ENCODE measurements around the gene UPF2.
"Not testable (repeated sequence)": the region's sequence is repeated elsewhere in the genome, so short reads cannot be mapped to it uniquely, and the experiment has no call there.

UPF2 gene, protein sequence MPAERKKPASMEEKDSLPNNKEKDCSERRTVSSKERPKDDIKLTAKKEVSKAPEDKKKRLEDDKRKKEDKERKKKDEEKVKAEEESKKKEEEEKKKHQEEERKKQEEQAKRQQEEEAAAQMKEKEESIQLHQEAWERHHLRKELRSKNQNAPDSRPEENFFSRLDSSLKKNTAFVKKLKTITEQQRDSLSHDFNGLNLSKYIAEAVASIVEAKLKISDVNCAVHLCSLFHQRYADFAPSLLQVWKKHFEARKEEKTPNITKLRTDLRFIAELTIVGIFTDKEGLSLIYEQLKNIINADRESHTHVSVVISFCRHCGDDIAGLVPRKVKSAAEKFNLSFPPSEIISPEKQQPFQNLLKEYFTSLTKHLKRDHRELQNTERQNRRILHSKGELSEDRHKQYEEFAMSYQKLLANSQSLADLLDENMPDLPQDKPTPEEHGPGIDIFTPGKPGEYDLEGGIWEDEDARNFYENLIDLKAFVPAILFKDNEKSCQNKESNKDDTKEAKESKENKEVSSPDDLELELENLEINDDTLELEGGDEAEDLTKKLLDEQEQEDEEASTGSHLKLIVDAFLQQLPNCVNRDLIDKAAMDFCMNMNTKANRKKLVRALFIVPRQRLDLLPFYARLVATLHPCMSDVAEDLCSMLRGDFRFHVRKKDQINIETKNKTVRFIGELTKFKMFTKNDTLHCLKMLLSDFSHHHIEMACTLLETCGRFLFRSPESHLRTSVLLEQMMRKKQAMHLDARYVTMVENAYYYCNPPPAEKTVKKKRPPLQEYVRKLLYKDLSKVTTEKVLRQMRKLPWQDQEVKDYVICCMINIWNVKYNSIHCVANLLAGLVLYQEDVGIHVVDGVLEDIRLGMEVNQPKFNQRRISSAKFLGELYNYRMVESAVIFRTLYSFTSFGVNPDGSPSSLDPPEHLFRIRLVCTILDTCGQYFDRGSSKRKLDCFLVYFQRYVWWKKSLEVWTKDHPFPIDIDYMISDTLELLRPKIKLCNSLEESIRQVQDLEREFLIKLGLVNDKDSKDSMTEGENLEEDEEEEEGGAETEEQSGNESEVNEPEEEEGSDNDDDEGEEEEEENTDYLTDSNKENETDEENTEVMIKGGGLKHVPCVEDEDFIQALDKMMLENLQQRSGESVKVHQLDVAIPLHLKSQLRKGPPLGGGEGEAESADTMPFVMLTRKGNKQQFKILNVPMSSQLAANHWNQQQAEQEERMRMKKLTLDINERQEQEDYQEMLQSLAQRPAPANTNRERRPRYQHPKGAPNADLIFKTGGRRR

DNA sequence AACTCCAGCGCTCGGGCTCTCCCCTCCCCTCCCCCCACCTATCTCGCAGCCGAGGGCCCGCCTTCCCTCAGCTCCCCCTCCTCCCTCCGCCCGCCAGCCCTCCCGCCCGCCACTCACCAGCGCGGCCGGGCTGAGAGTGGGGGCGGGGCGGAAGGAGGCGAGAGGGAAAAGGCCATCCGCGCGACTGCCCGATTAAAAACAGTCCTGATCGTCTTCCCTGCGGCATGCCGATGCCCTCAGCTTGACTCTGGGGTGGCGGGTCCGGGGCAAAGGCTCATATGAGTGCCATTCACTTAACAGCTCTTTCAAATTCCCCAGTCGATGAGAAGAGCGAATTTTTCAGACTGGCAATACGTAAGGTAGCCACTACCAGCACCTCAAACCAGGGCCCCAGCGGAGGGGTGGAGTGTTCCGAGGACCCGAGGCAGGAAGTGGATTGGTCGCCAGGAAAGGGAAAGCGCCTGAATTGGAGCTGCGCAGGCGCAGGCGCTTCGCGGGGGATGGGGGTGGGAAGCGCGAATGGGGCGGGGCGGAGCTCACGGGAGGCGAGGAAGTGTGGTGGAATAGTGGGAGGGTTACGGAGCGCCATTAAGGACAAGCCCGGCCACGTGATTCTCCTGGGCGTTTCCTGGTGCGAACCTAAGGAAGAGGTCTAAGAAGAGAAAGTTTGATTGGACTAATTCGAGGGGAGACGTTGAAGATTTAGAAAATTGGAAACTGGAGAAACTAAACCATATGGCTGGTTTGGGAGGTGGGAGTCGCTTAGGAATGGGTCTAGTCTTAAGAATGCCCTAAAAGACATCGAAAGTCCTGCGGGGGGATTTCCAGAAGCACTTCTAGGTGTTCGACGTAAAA, at the start of gene UPF2:
Gene UPF2 (minus strand): TSS at position 13 of the 855 bp plus-strand sequence. CDS start 7,386 bp downstream, outside the sequence.
- DNase-seq (ENCODE audit: low spot score): peak; percentile 100

DNA sequence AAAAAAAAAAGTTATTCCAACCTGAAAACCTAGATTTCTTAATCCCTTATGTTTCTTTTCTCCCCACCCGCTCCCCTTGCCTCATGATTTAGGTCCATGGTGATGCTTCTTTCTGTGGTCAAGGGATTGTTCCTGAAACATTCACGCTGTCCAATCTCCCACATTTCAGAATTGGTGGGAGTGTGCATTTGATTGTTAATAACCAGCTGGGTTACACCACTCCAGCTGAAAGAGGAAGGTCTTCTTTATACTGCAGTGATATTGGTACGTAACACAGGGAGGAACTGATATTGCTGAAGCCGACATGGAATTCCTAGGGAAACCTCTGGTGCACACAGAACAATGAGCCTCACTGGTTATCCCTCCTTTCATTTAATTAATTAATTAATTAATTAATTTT, 48.8 kb upstream of the UPF2 start:
- no peak for DNase-seq (ENCODE audit: low spot score)

DNA sequence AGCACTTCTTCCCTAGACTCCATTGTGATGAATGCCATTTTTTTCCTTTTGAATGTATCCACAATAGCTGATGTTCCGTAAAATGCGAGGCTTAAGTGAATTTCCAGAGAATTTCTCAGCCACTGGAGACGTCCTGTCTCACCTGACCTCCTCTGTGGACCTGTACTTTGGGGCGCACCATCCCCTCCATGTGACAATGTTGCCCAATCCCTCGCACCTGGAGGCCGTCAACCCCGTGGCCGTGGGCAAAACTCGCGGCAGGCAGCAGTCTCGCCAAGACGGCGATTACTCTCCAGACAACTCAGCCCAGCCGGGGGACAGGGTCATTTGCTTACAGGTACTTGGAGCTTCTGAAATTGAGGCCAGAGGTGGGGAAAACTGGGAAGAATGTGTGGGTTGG, 46.3 kb upstream of the UPF2 start:
- DNase-seq (ENCODE audit: low spot score): no peak

DNA sequence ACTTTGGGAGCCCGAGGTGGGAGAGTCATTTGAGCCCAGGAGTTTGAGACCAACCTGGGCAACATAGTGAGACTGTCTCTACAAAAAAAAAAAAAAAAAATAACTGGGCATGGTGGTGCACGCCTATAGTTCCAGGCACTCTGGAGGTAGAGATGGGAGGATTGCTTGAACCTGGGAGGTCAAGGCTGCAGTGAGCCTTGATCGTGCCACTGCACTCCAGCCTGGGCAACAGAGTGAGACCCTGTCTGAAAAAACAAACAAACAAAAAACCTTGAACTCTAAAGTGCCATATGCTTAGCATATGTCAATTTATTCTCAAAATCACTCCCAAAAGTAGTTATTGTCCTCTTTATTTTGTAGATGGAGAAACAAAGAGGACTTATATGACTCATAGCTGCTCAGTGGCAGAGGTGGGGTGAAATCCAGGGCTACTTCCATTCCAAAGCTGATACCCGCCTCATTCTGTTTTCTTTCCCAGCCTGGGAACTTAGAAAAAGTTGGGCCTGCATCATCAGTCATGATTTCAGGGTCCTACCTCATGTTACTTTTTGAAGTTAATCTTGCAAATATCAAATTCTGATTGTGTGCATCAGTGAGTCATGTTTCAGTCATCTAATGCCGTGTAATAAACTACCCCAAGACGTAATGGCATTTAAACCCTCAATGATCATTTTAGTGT, 39.4 kb upstream of the UPF2 start:
- DNase-seq (ENCODE audit: low spot score): peak; percentile 17

DNA sequence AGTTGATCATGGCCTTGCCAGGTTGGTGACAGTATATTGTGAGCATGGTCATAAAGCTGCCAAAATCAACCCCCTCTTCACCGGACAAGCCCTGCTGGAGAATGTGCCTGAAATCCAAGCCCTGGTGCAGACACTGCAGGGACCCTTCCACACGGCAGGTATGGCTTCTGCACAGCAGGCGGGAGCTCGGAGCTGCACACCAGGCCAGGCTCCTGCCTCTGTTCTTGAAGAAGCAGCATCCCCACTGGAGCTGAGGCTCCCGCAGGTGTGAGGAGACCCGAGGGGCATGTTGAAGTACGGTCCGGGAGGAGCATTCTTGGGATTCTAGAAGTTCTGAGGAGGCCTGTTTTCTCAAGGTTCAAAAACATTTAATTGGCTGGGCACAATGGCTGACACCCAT, 38.9 kb upstream of the UPF2 start:
- no peak for DNase-seq (ENCODE audit: low spot score)

DNA sequence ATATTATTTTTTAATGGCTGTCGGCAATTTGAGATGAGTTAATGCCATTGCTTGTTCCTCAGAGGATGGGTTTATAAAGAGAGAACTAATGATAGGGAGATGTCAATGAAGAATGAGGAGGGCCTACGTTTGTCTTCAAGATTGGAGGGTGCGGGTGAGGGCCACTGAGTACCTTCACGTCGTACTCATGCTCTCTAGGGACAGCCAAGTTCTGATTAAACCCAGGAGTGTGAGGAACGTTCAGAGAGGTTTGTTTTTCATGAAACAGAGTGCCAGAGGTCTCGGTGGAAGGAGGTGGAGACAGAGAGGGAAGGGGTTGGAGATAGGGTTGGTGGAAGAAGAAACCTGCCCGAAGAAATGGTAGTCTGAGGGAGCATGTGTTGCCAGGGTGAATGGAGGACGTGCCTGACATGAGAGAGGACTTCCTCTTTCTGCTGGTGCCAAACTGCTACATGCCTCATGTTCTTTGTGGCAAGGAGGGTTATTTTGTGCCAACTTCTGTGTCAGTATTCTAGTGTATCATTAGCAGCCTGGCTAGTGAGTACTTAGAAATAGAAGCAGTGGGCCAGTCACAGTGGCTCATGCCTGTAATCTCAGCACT, 35.1 kb upstream of the UPF2 start:
- DNase-seq (ENCODE audit: low spot score): no peak

DNA sequence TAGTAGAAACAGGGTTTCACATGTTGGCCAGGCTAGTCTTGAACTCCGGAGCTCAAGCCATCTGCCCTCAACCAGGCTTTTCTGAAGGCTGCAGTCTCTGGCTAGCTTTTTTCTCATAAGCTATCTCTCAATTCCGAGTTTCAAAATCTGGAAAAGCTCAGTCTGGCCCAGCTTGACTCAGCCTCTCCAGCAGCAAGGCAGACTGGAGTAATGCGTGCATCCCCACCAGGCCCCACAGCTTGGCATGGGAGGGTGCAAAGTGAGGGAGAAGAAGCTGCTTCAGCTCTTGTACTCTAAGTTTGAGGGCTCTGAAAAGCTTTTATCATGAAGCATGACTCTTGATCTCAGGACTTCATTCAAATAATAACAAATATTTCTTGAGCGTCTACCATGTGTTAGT, 30.9 kb upstream of the UPF2 start:
- DNase-seq (ENCODE audit: low spot score): peak; percentile 69

DNA sequence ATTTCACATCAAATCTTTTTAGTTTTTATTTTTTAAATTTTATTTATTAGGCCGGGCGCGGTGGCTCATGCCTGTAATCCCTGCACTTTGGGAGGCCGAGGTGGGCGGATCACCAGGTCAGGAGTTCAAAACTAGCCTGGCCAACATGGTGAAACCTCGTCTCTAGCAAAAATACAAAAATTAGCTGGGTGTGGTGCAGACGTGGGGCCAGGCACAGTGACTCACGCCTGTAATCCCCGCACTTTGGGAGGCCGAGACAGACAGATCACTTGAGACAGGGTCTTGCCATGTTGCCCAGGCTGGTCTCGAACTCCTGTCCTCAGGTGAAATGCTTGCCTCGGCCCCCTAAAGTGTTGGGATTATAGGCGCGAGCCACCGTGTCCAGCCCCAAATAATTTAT, 28.8 kb upstream of the UPF2 start:
- not testable (repeated sequence) for DNase-seq (ENCODE audit: low spot score)

DNA sequence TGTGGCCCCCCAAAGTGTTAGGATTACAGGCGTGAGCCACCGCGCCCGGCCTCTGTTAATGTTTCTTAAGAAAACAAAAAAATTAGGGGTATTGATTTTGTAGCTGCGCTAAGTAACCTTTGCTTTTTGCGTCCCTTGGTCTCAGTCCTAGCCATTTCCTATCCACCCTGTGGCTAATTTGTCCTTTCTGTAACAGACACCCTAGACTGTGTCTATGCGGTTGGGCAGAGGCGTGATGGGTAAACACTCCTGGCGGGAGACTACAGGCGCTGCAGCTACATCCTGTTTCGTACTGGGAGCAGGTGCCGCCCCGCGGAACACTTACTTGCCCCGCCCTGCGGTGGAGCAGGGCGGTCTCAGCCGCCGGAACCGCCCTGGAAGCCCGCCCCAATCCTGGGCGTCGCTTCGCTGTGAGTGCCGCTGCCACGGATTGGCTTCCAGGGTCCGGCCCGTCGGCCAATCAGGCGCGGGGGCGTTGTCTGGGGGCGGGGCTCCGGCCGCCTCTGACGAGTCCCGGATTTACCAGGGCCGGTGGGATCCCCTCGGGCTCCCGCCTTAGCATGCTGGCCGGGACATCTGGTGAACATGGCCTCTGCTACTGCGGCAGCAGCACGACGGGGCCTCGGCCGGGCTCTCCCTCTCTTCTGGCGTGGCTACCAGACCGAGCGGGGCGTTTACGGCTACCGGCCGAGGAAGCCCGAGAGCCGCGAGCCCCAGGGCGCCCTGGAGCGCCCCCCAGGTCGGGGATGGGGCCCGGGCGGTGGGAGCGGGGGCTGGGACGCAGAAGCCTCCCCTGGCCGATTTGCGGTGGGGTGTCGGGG, 26.1 kb upstream of the UPF2 start, which contains the start of gene DHTKD1:
Gene DHTKD1 (plus strand): TSS at position 506 of the 821 bp plus-strand sequence. CDS start 80 bp downstream, at position 586.
- DNase-seq (ENCODE audit: low spot score): peak; percentile 100

DNA sequence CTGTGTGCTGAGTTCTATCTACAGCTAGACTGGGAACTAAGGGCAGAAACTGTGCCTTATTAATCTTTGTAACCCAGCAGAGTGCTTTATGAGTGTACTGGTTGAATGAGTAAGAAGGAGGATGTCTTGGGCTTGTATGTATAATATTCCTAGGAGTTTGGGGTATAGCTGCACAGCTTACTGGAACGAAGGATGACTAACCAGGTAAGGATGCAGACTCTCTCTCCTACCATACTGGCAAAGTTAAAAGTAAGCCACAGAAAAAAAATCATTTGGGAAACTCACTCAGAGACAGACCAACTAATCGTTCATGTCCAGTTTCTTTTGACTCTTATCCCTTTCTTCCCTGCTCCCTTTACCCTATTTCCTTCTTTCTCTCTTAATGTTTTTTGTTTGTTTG, 24.7 kb upstream of the UPF2 start:
- peak; percentile 42 for DNase-seq (ENCODE audit: low spot score)

DNA sequence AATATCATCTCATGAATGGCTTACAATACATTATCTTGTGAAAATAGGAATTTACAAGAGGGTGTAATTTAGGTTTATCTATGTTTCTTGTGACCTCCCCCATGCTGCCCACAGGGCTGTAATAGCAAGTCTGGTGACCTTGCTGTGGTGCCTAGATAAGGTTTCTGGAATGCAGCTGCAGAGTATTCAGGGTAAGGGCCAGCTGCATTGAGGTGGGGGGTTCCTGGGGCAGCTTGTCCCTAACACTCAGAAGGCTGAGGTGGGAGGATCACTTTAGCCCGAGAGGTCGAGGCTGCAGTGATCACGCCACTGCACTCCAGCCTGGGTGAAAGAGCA, 20.8 kb upstream of the UPF2 start:
- no peak for DNase-seq (ENCODE audit: low spot score)

DNA sequence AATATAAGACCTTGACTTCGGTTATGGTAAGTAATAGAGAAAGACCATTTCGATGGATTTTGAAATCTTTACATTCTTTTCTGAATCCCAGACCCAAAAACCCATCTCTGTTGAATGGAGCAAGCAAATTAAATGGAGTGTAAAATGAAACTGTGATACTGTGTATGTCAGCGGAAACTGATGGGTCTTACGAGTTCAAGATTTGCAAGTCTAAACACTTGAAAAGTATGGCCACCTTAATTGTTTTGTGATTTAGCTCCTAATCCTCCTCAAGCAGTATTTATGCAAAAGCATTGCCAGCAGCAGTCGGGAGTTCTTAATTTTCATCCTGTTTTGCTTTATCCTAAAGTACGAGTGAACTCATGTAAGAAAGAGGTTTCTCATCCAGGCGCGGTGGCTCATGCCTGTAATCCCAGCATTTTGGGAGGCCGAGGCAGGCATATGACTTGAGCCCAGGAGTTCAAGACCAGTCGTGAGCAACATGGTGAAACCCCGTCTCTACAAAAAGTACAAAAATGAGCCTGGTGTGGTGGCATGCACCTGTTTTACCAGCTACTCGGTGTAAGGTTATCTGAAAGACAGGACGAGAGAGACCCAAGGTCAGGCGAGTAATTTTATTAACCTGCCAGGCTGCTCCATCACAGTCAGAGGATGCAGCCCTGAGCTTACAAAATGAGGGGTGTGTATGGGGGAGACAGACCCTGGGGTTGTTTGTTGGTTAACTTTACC, 20.3 kb upstream of the UPF2 start:
- no peak for DNase-seq (ENCODE audit: low spot score)

DNA sequence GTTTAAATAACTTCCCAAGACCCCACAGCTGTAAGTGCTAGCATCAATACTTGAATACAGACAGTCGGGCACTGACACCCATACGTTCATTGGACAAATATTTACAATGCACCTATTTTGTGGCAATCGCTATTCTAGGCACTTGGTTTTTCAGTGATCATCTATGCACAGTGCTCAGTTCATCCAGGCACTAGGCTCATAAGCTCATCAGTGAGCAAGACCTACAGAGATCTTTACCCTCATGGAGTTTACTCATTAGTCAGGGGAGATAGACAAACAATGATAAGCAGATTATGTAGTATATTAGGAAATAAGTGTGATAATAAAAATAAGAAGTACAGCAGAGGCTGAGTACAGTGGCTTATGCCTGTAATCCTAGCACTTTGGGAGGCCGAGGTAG, 18.5 kb upstream of the UPF2 start:
- no peak for DNase-seq (ENCODE audit: low spot score)

DNA sequence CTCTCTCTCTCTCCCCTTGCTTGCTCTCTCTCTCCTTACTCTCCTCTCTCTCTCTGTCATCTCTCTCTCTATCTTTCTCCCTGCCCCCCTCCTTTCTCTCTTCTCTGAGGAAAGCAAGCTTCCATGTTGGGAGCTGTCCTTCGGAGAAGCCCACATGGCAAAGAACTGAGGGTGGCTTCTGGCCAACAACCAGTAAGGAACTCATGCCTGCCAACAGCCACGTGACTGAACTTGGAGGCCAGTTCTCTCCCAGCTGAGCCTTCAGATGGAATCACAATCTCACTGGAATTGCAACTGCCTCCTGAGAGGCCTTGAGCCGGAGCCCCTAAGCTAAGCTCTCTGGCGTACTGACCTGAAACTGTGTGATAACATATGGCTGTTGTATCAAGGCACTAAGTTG, 14.1 kb upstream of the UPF2 start:
- no peak for DNase-seq (ENCODE audit: low spot score)

DNA sequence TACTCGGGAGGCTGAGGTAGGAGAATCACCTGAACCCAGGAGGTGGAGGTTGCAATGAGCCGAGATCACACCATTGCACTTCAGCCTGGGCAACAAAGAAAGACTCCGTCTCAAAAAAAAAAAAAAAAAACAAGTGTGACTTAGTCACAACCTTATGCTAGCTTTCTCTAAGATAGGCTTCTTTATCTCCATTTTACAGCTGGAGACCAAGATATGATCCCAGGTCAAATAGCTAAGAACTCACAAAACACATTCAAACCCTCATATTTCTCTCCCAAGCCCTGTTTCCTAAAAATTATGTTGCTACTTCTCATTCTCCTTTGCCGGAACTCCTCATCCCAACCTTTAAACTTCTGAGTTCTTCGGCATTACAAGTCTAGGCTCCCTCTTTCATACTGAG, 13.1 kb upstream of the UPF2 start:
- DNase-seq (ENCODE audit: low spot score): no peak

DNA sequence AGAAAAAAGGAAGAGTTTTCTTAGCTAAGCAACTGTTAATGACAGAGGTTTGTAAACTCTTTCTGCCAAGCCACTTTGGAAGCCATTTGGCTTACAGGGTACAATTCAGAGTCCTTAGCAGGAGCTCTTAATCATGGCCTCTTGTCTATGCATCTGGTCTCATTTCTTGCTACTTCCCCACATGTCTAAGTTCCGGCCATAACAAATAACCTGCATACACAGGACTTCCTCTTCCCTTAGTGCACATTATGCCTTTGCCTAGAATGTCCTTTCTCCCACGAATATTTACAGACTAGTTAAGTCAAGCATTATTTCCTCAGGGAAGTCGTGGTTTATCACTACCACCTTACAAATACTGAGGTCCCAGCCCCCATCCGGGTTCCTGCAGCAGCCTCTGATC, 8.6 kb upstream of the UPF2 start:
- no peak for DNase-seq (ENCODE audit: low spot score)

DNA sequence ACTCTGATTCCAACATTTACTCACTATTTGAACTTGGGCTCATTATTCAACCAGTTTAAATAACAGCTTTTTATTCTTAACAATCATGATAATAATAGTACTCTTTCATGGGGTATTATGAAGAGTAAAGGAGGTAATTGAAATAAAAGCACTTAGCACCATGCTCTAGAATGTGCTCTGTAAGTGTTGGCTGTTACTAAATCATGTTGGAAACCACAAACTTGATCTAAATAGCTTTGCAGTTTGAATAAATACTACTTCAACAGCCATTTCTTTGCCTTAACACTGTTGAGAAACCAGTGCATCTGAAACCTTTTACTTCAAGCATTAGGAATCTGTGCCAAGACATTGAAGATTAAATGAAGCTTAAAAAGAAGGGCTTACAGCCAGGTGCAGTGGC, 7.9 kb upstream of the UPF2 start:
- DNase-seq (ENCODE audit: low spot score): no peak

DNA sequence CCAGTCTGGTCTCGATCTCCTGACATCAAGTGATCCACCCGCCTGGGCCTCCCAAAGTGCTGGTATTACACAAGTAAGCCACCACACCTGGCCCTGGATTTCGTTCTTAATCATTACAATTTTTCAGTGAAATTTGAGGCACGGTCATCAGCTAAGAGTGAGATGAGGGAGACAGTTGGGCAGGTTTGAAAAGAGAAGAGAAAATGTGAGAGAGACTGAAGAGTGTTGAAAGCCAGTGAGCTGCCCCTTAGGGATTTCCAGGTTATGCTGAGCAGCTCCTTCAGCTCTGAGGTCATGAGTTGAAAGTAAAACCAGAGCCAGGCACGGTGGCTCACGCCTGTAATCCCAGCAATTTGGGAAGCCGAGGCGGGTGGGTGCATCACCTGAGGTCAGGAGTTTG, 5.9 kb upstream of the UPF2 start:
- DNase-seq (ENCODE audit: low spot score): no peak

DNA sequence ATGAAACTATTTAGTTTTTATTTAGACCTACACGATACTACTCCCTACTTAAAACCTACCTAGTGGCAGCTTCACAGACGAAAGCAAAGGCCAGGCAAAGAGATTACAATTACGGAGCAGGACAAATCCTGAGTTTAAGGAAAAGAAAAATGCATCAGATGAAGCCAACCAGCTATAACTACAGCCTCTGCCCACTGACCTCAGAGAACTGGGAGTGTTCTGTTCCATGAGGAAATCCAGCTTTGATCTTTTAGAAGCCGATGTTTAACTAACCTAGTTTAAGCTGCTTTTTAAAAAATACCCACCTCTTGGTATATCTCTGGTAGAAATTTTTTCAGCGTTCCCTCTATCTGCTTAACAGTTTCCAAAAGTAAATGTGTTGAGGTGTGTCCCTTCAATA, 3.0 kb upstream of the UPF2 start:
- DNase-seq (ENCODE audit: low spot score): no peak
